ENCODE data around the gene ARAP1. TPM values are rescaled to one million over a fixed set of nuclear protein-coding genes. Genes with fewer than 3 reads are reported as not detected.

Gene ARAP1
- polyA plus RNA-seq, 1 experiment, result 52.4 TPM

DNA sequence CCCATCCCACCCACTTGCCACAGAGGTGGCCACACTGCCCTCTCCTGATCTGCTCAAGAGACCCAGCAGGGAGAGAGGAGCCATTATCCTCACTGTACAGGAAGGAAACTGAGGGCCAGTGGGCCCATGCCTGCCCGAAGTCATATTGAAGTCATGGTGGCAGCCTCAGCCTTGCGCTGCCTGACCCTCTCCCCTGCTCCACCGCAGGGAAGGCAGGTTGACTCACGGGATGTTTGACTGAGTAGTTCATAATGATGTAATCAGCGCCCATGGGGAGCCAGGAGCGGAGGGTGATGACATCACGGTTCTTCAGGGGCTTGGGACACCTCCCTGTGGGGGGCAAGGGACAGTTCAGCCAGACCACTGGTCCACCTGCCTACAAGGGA, 6.1 kb upstream of the ARAP1 start:
- H3K27me3 ChIP-seq (ENCODE audit: control insufficient read depth, insufficient read depth, low read length), result no peaks in the 10 kb centered on the region
- H3K9me3 ChIP-seq (ENCODE audit: control insufficient read depth, insufficient read depth, low read length), result peaks cover 3% of the 10 kb centered on the region; the same call in 1 of the 2 replicates
- no peak for DNase-seq (ENCODE audit: low read depth, low spot score)
- POLR2A ChIA-PET, result no interaction called here
- CTCF ChIA-PET, result no interaction called here
- no peak overlapping the region for H3K4me3 ChIP-seq (ENCODE audit: low read depth, low read length)
- TF ChIP-seq, protein P1, sequence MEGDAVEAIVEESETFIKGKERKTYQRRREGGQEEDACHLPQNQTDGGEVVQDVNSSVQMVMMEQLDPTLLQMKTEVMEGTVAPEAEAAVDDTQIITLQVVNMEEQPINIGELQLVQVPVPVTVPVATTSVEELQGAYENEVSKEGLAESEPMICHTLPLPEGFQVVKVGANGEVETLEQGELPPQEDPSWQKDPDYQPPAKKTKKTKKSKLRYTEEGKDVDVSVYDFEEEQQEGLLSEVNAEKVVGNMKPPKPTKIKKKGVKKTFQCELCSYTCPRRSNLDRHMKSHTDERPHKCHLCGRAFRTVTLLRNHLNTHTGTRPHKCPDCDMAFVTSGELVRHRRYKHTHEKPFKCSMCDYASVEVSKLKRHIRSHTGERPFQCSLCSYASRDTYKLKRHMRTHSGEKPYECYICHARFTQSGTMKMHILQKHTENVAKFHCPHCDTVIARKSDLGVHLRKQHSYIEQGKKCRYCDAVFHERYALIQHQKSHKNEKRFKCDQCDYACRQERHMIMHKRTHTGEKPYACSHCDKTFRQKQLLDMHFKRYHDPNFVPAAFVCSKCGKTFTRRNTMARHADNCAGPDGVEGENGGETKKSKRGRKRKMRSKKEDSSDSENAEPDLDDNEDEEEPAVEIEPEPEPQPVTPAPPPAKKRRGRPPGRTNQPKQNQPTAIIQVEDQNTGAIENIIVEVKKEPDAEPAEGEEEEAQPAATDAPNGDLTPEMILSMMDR (IDR thresholded peaks at IDR 0.05; ENCODE audit: low read depth, low read length), result no peak
- H3K27ac ChIP-seq (ENCODE audit: low read depth, low read length), result peak overlapping the region; percentile 77

DNA sequence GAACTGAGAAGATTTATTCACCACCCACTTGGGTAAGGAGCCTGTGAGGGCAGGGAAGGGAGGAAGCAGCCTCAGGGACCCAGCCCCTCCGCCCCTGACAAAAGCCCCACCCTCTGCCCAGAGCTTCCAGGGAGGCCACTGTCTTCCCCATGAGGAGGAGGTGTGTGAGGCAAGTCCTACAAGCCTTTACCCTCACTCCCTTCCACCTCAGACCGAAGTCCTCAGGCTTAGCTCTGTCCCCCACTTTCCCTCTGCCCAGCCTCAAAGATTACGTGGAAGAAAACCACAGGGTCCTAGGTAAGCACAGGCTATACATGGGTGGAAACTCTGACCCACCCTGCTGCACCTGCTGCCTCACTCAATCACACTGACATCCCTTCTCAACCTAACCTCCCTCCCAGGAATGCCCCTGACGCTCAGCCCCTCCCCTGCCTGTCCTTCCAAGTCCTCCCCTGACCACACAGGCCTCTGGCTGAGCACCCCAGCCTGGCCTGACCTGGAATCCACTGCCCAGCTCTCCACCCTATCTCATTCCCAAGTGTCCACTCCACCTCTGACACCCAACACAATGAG, 3.6 kb upstream of the ARAP1 start:
- TF ChIP-seq, protein P1 (IDR thresholded peaks at IDR 0.05; ENCODE audit: low read depth, low read length), result no peak
- H3K27ac ChIP-seq (ENCODE audit: low read depth, low read length), result no peak overlapping the region
- no peaks in the 10 kb centered on the region for H3K27me3 ChIP-seq (ENCODE audit: control insufficient read depth, insufficient read depth, low read length)
- ChIA-PET CTCF (no interaction called here), POLR2A (no interaction called here)
- peaks cover under 1% of the 10 kb centered on the region; the same call in 1 of the 2 replicates for H3K9me3 ChIP-seq (ENCODE audit: control insufficient read depth, insufficient read depth, low read length)
- no peak for DNase-seq (ENCODE audit: low read depth, low spot score)
- no peak overlapping the region for H3K4me3 ChIP-seq (ENCODE audit: low read depth, low read length)

DNA sequence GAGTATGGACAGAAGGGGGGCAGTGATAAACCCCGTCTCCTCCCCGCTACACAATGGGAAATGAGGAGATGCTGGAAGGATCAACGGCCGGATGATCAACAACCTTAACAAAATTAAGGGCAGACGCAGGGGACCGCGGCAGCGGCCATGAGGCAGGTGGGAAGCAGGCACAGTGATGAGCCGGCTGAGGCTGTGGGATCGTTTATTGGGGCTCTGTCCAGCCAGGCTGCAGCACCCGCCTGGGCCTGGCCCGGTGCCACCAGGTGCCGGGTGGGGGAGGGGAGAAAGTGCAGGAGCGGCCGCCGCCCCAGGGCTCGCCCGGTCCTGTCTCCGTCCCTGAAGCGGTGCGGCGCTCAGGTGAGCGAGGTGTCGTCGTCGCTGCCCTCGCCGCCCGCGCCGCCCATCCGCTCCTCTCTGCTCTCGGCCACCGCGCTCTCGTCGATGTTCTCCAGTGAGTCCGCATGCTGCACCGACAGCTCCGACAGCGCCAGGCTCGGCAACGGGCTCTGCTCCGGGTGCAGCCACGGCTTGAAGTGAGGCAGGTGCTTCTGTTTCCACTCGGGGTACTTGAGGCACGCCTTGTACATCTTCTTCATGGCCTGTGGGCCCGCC, 2.4 kb upstream of the ARAP1 start:
- H3K9me3 ChIP-seq (ENCODE audit: control insufficient read depth, insufficient read depth, low read length), result no peaks in the 10 kb centered on the region
- TF ChIP-seq, protein P1 (IDR thresholded peaks at IDR 0.05; ENCODE audit: low read depth, low read length), result no peak
- DNase-seq (ENCODE audit: low read depth, low spot score), result no peak
- no peaks in the 10 kb centered on the region for H3K27me3 ChIP-seq (ENCODE audit: control insufficient read depth, insufficient read depth, low read length)
- ChIA-PET POLR2A (no interaction called here), CTCF (no interaction called here)
- no peak overlapping the region for H3K4me3 ChIP-seq (ENCODE audit: low read depth, low read length)
- H3K27ac ChIP-seq (ENCODE audit: low read depth, low read length), result no peak overlapping the region

DNA sequence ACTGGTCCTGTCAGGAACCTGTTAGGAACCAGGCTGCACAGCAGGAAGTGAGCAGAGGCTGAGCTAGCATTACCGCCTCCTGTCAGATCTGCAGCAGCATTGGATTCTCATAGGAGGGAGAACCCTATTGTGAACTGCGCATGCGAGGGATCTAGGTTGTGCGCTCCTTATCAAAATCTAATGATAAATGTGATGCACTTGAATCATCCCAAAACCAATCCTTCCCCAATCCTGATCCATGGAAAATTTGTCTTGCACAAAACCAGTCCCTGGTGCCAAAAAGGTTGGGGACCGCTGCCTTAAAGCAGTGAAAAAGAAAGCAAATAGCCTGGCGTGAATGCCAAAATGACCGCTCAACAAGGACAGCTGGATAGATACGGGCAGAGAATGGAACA, 1.9 kb upstream of the ARAP1 start:
- Histone ChIP-seq H3K9me3 (ENCODE audit: control insufficient read depth, insufficient read depth, low read length) (no peaks in the 10 kb centered on the region), H3K27me3 (ENCODE audit: control insufficient read depth, insufficient read depth, low read length) (no peaks in the 10 kb centered on the region), H3K27ac (ENCODE audit: low read depth, low read length) (no peak overlapping the region), H3K4me3 (ENCODE audit: low read depth, low read length) (no peak overlapping the region)
- ChIA-PET POLR2A (no interaction called here), CTCF (no interaction called here)
- DNase-seq (ENCODE audit: low read depth, low spot score), result no peak
- TF ChIP-seq, protein P1 (IDR thresholded peaks at IDR 0.05; ENCODE audit: low read depth, low read length), result no peak

DNA sequence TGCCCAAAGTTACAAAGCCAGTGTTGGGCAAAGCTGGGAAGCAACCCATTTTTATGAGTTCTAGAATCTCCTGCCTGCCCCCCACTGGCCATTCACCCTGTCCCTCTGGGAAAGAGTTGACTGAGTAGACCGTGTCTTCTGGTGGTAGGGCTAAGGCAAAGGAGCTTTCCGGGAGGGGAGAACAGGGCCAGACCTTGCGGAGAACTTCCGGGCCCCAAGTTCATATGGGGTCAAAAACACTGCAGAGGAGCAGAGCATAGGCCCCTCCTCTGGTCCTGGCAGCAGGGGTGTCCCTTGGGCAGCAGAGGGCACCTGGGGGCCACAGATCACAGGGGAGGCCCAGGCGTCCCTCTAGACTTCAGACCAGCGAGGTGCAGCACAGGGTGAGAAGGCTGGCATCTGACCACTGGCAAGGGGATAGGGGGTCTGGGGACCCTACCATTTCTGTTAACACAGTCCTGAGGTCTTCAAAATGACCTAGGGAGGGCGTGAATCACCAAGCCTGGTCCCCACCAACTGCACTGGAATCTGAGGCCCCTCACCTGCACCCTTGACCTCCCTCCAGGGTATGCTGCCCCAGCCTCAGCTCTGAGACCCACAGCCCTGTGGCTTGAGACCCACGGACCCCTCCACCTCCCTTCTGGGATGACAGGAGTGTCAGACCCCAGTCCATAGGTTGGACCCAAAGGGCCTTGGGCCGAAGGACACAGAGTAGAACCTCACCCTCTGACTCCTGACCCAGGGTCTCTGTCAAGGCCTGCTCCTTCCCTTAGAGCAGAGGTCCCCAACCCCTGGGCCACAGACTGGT, 1.3 kb upstream of the ARAP1 start:
- Histone ChIP-seq H3K9me3 (ENCODE audit: control insufficient read depth, insufficient read depth, low read length) (no peaks in the 10 kb centered on the region), H3K4me3 (ENCODE audit: low read depth, low read length) (no peak overlapping the region), H3K27me3 (ENCODE audit: control insufficient read depth, insufficient read depth, low read length) (no peaks in the 10 kb centered on the region), H3K27ac (ENCODE audit: low read depth, low read length) (no peak overlapping the region)
- DNase-seq (ENCODE audit: low read depth, low spot score), result no peak
- ChIA-PET CTCF (no interaction called here), POLR2A (interaction anchor here (0.6 kb wide), 1 partner anchor 18 kb away, joined by 3 read pairs; no protein-coding TSS in a partner anchor)
- TF ChIP-seq, protein P1 (IDR thresholded peaks at IDR 0.05; ENCODE audit: low read depth, low read length), result no peak

All from AG04450 (cell line).